WI38 (cell line): ENCODE measurements around the gene RABAC1.
"Not testable (repeated sequence)": the region's sequence is repeated elsewhere in the genome, so short reads cannot be mapped to it uniquely, and the experiment has no call there.

ENCODE experiments used
- H3K4me3 ChIP-seq: 2 replicates; pipeline ENCODE4 v1.5.1; 2011; ENCODE audit warnings: low read depth, mild to moderate bottlenecking, control low read depth, low read length
- CTCF ChIP-seq: IDR thresholded peaks from 2 replicates; pipeline ENCODE4 v1.5.1; 2012; ENCODE audit warnings: low read depth, mild to moderate bottlenecking, control low read depth, low read length

The RABAC1 gene

GRCh38 chr19:41941410-41942202 lies 17.5 kb downstream of the RABAC1 start:
- H3K4me3 ChIP-seq = no peak overlapping the region
- TF ChIP-seq CTCF = no peak

- TF ChIP-seq CTCF = no peak
- peak overlapping the region; percentile 63 for H3K4me3 ChIP-seq
These were observed 18.3 kb downstream of the RABAC1 start for GRCh38 chr19:41940731-41941409.

GRCh38 chr19:41939861-41940730 lies 19.0 kb downstream of the RABAC1 start:
- no peak for TF ChIP-seq CTCF
- H3K4me3 ChIP-seq = peak overlapping the region; percentile 63

GRCh38 chr19:41939209-41939608 lies 19.9 kb downstream of the RABAC1 start:
- H3K4me3 ChIP-seq = not testable (repeated sequence)

GRCh38 chr19:41937525-41938468 lies 21.3 kb downstream of the RABAC1 start:
- no peak for TF ChIP-seq CTCF
- H3K4me3 ChIP-seq = no peak overlapping the region

GRCh38 chr19:41936961-41937360 lies 22.2 kb downstream of the RABAC1 start:
- no peak overlapping the region for H3K4me3 ChIP-seq
- no peak for TF ChIP-seq CTCF

GRCh38 chr19:41936416-41936850 lies 22.7 kb downstream of the RABAC1 start:
- H3K4me3 ChIP-seq = no peak overlapping the region
- no peak for TF ChIP-seq CTCF
